Measurements from ENCODE around the gene CRTAC1.

Gene CRTAC1

DNA sequence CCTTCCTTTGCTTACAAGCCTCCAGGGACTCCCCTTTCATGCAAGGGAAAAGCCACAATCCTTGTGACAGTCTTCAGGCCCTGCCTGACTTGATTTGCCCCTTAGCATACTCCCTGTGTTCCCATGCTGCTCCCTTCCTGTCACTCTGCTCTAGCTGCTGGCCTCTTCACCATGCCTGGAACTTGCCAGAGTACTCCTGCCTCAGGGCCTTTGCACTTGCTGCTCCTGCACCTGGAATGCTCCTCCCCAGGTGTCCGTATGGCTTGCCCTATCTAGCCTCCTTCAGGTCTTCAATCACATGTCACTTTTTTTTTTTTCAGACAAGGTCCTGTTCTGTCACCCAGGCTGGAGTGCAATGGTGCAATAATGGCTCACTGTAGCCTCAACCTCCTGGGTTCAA, 203.5 kb downstream of the CRTAC1 start:
- no peaks in the 10 kb centered on the region for H3K36me3 ChIP-seq
- H3K9me3 ChIP-seq: no peaks in the 10 kb centered on the region
- H3K27ac ChIP-seq: no peak overlapping the region
- H3K4me1 ChIP-seq: peaks cover 0 to 20% (median 13%) of the 10 kb centered on the region in 4 donors
- no peak overlapping the region for H3K4me3 ChIP-seq
- peaks cover 0 to 3% of the 10 kb centered on the region in 2 donors for H3K27me3 ChIP-seq
- no peak for DNase-seq
- intact Hi-C loops (cut with DNase I; ENCODE audit: low total_unique reads): no loop called here
- TF ChIP-seq, protein P1, sequence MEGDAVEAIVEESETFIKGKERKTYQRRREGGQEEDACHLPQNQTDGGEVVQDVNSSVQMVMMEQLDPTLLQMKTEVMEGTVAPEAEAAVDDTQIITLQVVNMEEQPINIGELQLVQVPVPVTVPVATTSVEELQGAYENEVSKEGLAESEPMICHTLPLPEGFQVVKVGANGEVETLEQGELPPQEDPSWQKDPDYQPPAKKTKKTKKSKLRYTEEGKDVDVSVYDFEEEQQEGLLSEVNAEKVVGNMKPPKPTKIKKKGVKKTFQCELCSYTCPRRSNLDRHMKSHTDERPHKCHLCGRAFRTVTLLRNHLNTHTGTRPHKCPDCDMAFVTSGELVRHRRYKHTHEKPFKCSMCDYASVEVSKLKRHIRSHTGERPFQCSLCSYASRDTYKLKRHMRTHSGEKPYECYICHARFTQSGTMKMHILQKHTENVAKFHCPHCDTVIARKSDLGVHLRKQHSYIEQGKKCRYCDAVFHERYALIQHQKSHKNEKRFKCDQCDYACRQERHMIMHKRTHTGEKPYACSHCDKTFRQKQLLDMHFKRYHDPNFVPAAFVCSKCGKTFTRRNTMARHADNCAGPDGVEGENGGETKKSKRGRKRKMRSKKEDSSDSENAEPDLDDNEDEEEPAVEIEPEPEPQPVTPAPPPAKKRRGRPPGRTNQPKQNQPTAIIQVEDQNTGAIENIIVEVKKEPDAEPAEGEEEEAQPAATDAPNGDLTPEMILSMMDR (IDR thresholded peaks at IDR 0.05): no peak

DNA sequence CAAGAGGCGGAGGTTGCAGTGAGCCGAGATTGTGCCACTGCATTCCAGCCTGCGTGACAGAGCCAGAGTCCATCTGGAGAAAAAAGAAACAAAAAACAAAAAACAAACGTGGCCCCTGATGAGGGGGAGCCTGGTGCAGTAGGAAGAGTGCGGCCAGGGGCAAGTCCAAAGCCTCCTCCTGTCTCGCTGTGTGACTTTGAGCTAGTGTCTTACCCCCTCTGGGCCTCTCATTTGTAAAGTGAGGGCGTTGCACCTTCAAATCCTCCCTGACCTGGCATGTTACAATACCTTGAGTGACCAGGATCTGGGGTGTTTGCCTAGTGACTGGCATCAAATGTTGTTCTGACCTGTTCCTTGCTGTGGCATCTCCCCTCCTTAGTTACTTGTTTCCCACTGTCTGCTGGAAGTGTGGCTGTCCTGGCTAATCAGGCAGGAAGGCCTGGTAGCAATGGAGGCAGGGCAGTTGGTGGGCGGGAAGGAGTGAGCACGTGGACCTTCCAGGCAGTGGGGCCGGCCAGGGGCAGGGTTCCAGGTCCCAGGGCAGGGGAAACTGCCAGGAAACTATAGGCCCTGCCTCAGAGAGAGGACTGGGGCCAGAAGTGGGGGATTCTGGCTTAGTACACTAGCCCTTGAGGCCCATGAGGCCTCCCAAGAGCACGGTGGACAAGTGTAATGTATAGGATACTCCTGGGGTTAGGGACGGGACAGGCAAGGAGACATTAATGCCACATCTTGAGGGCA, 205.2 kb downstream of the CRTAC1 start:
- DNase-seq: no peak
- intact Hi-C loops (cut with DNase I; ENCODE audit: low total_unique reads): no loop called here
- no peaks in the 10 kb centered on the region for H3K9me3 ChIP-seq
- H3K27me3 ChIP-seq: peaks cover 0 to 13% of the 10 kb centered on the region in 2 donors
- H3K36me3 ChIP-seq: no peaks in the 10 kb centered on the region
- no peak overlapping the region for H3K27ac ChIP-seq
- TF ChIP-seq, protein P1 (IDR thresholded peaks at IDR 0.05): no peak
- no peak overlapping the region for H3K4me3 ChIP-seq
- H3K4me1 ChIP-seq: peaks cover 0 to 20% (median 13%) of the 10 kb centered on the region in 4 donors

DNA sequence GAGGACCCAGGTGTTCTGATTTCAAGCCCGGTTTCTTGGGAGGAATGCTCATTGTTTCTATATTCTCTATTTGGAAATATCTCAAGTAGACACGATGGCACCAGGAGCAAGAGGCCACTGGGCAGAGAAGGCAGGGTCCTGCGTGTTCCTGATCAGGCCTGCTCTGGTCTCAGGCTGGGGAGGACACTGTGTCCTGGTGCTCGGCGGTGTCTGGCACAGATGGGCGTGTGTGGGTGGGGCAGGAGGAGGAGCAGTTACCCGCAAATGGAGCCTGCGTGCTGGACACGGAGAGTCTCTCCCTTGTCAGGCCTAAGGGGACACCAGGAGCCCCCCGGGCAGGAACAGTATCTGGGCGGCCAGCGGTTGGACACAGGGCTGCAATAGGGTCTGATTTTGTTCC, 206.7 kb downstream of the CRTAC1 start:
- TF ChIP-seq, protein P1 (IDR thresholded peaks at IDR 0.05): no peak
- intact Hi-C loops (cut with DNase I; ENCODE audit: low total_unique reads): no loop called here
- no peaks in the 10 kb centered on the region for H3K9me3 ChIP-seq
- no peak for DNase-seq
- H3K36me3 ChIP-seq: no peaks in the 10 kb centered on the region
- H3K27ac ChIP-seq: no peak overlapping the region
- H3K4me3 ChIP-seq: no peak overlapping the region
- peaks cover 0 to 16% of the 10 kb centered on the region in 2 donors for H3K27me3 ChIP-seq
- H3K4me1 ChIP-seq: peaks cover 0 to 14% (median 12%) of the 10 kb centered on the region in 4 donors

- Histone ChIP-seq H3K4me3 (no peak overlapping the region), H3K4me1 (no peaks in the 10 kb centered on the region), H3K27ac (no peak overlapping the region), H3K27me3 (peaks cover 0 to 27% of the 10 kb centered on the region in 2 donors), H3K36me3 (no peaks in the 10 kb centered on the region), H3K9me3 (no peaks in the 10 kb centered on the region)
- intact Hi-C loops (cut with DNase I; ENCODE audit: low total_unique reads): no loop called here
- TF ChIP-seq, protein P1 (IDR thresholded peaks at IDR 0.05): no peak
- no peak for DNase-seq
Measured at GRCh38 chr10:97822261-97822687, 208.1 kb downstream of the CRTAC1 start.

DNA sequence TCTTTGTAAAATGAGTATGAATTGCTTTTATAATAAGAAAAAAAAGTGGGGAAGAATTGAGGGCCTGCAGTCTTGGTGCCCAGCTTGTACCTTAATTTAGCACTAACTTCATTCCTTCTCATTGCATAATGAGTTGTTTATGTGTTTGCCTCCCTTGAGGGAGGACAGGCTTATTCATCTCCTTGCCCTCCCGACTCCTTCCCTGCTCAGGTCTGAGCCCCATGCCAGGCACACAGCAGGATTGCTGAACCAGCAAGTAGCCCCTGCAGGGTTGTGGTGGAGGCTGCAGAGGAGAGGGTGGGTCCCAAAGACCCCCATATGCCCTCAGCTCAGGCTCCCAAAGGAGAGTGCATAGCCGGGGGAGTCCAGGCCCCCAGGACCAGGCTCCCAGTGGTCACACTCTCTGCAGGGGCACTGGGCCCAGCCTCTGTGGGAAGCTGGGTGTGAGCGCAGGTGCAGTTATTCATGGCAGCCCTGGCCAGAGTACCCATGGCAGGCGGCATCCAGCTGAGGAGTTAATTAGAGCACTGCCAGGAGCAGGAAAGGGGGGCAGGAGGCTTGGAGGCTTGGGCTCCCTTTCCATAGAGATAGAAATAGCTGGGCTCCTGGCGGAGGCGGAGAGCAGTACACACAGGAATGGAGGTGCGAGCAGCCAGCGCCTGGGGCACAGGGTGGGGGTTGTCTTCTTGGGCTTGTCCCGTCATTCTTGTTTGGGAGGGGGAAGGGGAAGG, 208.9 kb downstream of the CRTAC1 start:
- no peak overlapping the region for H3K4me3 ChIP-seq
- no peaks in the 10 kb centered on the region for H3K36me3 ChIP-seq
- no peak for DNase-seq
- H3K27me3 ChIP-seq: peaks cover 0 to 34% of the 10 kb centered on the region in 2 donors
- TF ChIP-seq, protein P1 (IDR thresholded peaks at IDR 0.05): no peak
- intact Hi-C loops (cut with DNase I; ENCODE audit: low total_unique reads): no loop called here
- H3K27ac ChIP-seq: no peak overlapping the region
- no peaks in the 10 kb centered on the region for H3K4me1 ChIP-seq
- H3K9me3 ChIP-seq: no peaks in the 10 kb centered on the region

Data from tibial artery (tissue), 4 donors.